GM12892 (cell line): ENCODE results near the gene PCDHGB7.
"Not testable (repeated sequence)": the region's sequence is repeated elsewhere in the genome, so short reads cannot be mapped to it uniquely, and the experiment has no call there.

Source experiments
- DNase-seq: peaks from one replicate; pipeline ENCODE4 v3.0.0; 2011; ENCODE audit not compliant: insufficient read length
- FAIRE-seq: peaks from 2 replicates; lab custom pipeline; 2011; peaks lifted over from hg19 to GRCh38; lab: Jason Lieb, UNC
- POLR2A ChIP-seq: IDR thresholded peaks from 2 replicates; pipeline ENCODE4 v1.6.1; 2011; ENCODE audit warnings: low read depth, low read length, control low read depth
- POLR2AphosphoS5 ChIP-seq: IDR thresholded peaks from 2 replicates; pipeline ENCODE4 v1.6.1; 2011; ENCODE audit warnings: low read depth, low read length, control low read depth
- TAF1 ChIP-seq: IDR thresholded peaks from 2 replicates; pipeline ENCODE4 v1.6.1; 2011; ENCODE audit warnings: low read depth, mild to moderate bottlenecking, control low read depth, low read length, borderline replicate concordance

The PCDHGB7 gene

DNA sequence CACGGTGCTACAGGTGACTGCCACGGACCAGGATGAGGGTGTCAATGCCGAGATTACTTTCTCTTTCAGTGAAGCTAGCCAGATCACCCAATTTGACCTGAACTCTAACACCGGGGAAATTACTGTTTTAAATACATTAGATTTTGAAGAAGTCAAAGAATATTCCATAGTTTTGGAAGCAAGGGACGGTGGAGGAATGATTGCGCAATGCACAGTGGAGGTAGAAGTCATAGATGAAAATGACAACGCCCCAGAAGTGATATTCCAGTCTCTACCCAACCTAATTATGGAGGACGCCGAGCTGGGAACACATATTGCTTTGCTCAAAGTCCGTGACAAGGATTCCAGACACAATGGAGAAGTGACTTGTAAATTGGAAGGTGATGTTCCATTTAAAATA, 28.8 kb upstream of the PCDHGB7 start:
- DNase-seq, result no peak
- FAIRE-seq, result no peak
- no peak for TF ChIP-seq POLR2A
- no peak for TF ChIP-seq POLR2AphosphoS5
- TF ChIP-seq TAF1, result no peak

DNA sequence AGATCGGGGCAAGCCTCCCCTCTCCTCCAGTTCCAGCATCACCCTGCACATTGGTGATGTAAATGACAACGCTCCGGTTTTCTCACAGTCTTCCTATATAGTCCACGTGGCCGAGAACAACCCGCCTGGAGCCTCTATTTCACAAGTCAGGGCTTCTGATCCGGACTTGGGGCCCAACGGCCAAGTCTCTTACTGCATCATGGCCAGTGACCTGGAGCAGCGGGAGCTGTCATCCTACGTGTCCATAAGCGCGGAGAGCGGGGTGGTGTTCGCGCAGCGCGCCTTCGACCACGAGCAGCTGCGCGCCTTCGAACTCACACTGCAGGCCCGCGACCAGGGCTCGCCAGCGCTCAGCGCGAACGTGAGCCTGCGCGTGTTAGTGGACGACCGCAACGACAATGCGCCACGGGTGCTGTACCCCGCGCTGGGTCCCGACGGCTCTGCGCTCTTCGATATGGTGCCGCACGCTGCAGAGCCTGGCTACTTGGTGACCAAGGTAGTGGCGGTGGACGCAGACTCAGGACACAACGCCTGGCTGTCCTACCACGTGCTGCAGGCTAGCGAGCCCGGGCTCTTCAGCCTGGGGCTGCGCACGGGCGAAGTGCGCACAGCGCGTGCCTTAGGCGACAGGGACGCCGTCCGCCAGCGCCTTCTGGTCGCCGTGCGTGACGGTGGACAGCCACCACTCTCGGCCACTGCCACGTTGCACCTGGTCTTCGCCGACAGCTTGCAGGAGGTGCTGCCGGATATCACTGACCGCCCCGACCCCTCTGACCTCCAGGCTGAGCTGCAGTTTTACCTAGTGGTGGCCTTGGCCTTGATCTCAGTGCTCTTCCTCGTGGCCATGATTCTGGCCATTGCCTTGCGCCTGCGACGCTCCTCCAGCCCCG, 28.1 kb upstream of the PCDHGB7 start:
- DNase-seq, result no peak
- FAIRE-seq, result no peak
- TF ChIP-seq POLR2A (no peak), TAF1 (no peak), POLR2AphosphoS5 (no peak)

DNA sequence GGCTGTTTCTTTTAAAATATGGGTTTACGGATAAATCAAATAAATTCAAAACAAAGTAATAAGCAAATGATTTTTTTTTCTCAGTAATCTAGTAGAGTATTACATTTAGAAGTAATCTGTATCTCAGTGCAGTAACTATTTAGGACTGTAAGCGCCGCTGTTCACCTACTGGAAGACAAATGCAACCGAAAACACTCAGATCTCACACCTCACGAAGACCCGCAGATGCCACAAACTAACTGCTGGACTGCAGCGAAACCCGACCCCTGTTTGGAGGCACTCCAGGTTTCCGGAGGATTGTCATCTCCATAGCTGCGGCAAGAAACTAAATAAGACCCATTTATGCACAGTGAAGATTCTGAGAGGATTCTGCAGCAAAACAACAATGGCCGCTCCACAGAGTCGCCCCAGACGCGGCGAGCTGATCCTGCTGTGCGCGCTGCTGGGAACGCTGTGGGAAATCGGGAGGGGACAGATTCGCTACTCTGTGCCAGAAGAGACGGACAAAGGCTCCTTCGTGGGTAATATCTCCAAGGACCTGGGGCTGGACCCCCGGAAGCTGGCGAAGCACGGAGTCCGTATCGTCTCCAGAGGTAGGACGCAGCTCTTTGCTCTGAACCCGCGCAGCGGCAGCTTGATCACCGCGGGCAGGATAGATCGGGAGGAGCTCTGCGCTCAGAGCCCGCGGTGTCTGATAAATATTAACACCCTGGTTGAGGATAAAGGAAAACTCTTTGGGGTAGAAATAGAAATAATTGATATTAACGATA, 24.9 kb upstream of the PCDHGB7 start, which contains the start of gene PCDHGA8:
Gene PCDHGA8, plus strand, starts transcription at position 205 of the 770 bp plus-strand sequence. Its CDS starts 181 bp downstream, at position 386.
- DNase-seq (no peak), FAIRE-seq (no peak)
- TF ChIP-seq POLR2A (no peak), POLR2AphosphoS5 (no peak), TAF1 (no peak)

DNA sequence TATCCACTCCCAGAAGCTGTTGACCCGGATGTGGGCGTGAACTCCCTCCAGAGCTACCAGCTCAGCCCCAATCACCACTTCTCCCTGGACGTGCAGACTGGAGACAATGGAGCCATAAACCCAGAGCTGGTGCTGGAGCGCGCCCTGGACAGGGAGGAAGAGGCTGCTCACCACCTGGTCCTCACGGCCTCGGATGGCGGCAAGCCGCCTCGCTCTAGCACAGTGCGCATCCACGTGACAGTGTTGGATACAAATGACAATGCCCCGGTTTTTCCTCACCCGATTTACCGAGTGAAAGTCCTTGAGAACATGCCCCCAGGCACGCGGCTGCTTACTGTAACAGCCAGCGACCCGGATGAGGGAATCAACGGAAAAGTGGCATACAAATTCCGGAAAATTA, 24.2 kb upstream of the PCDHGB7 start:
- FAIRE-seq, result no peak
- TF ChIP-seq TAF1 (no peak), POLR2A (no peak), POLR2AphosphoS5 (no peak)

GRCh38 chr5:141394401-141395187, 22.9 kb upstream of the PCDHGB7 start:
- not testable (repeated sequence) for FAIRE-seq, DNase-seq

More for the DNA sequence above, 24.2 kb upstream of the PCDHGB7 start:
- no peak for DNase-seq

- DNase-seq (peak; percentile 35), FAIRE-seq (peak; percentile 96)
Observed at GRCh38 chr5:141397756-141398551, 19.5 kb upstream of the PCDHGB7 start, which contains the start of gene PCDHGB5. Gene PCDHGB5 (plus strand): TSS chr5:141397947. CDS start chr5:141398128, 181 bp downstream.

DNA sequence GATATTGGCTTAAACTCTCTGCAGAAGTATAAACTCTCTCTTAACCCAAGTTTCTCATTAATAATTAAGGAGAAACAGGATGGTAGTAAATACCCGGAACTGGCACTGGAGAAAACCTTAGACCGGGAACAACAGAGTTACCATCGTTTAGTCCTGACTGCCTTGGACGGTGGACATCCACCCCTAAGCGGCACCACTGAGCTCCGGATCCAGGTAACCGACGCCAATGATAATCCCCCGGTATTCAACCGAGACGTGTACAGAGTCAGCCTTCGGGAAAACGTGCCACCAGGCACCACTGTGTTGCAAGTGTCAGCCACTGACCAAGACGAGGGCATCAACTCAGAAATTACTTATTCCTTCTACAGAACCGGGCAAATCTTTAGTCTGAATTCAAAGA, 18.9 kb upstream of the PCDHGB7 start:
- TF ChIP-seq TAF1 (no peak), POLR2AphosphoS5 (no peak), POLR2A (no peak)
- FAIRE-seq (no peak), DNase-seq (no peak)

DNA sequence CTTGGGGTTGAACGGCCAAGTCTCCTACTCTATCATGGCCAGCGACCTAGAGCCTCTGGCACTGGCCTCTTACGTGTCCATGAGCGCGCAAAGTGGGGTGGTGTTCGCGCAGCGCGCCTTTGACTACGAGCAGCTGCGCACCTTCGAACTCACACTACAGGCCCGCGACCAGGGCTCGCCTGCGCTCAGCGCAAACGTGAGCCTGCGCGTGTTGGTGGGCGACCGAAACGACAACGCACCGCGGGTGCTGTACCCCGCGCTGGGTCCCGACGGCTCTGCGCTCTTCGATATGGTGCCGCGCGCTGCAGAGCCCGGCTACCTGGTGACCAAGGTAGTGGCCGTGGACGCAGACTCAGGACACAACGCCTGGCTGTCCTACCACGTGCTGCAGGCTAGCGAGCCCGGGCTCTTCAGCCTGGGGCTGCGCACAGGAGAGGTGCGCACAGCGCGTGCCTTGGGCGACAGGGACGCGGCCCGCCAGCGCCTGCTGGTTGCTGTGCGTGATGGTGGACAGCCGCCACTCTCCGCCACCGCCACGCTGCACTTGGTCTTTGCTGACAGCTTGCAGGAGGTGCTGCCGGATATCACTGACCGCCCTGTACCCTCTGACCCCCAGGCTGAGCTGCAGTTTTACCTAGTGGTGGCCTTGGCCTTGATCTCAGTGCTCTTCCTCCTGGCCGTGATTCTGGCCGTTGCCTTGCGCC, 17.8 kb upstream of the PCDHGB7 start:
- FAIRE-seq, result no peak
- no peak for DNase-seq
- TF ChIP-seq TAF1 (no peak), POLR2AphosphoS5 (no peak), POLR2A (no peak)

DNA sequence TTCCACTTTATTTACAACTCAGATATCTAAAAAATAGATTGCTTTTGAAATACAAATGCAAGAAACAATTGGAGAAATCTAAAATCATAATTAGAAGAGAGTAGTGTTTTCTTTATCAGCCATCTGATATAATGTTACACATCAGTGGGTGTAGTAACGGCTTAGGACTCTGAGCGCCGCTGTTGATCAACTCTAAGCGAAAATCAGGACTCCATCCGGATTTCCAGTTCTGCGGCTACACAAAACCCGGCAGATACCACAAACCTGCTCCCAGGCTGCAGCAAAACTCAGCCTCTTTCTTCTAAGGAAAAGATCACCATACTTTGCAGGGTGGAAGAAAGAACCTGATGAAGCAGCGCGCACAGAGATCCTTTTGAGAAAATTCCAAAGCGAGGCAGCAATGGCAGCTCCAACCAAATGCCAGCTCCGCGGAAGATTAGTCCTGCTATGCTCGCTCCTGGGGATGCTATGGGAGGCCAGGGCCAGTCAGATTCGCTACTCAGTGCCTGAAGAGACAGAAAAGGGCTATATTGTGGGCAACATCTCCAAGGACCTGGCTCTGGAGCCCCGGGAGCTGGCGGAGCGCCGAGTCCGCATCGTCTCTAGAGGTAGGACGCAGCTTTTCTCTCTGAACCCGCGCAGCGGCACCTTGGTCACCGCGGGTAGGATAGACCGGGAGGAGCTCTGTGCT, 14.8 kb upstream of the PCDHGB7 start, which contains the start of gene PCDHGA9:
Gene PCDHGA9, plus strand, starts transcription at position 226 of the 691 bp plus-strand sequence. Its CDS starts 175 bp downstream, at position 401.
- TF ChIP-seq POLR2A (no peak), TAF1 (no peak), POLR2AphosphoS5 (no peak)
- FAIRE-seq (no peak), DNase-seq (no peak)

DNA sequence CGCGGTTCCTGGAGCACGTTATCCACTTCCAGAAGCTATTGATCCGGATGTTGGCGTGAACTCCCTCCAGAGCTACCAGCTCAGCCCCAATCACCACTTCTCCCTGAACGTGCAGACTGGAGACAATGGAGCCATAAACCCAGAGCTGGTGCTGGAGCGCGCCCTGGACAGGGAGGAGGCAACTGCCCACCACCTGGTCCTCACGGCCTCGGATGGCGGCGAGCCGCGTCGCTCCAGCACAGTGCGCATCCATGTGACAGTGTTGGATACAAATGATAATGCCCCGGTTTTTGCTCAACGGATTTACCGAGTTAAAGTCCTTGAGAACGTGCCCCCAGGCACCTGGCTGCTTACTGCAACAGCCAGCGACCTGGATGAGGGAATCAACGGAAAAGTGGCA, 14.1 kb upstream of the PCDHGB7 start:
- DNase-seq, result no peak
- no peak for FAIRE-seq
- TF ChIP-seq POLR2A (no peak), TAF1 (no peak), POLR2AphosphoS5 (no peak)

GRCh38 chr5:141407790-141408505, 9.5 kb upstream of the PCDHGB7 start, which contains the start of gene PCDHGB6:
Gene PCDHGB6 (plus strand): TSS chr5:141408021. CDS start chr5:141408203, 182 bp downstream.
- not testable (repeated sequence) for FAIRE-seq, DNase-seq
